Tongue (tissue), 2 donors: Measurements from ENCODE around the gene ACAP1. TPM values are rescaled to one million over a fixed set of nuclear protein-coding genes. Genes with fewer than 3 reads are reported as not detected.
"Not testable (repeated sequence)": the region's sequence is repeated elsewhere in the genome, so short reads cannot be mapped to it uniquely, and the experiment has no call there.

Experiments used
- DNase-seq: peaks from one replicate; pipeline ENCODE4 v3.0.0-alpha.2; 2015
- total RNA-seq: library from RNA; depleted of rRNA; stranded (reverse); fragments of >200 nt; gene quantifications from one replicate; pipeline ENCODE4 v1.2.3, GENCODE V29; 2014

Gene ACAP1
- total RNA-seq, 1 donor from 2014 or later = 1.7 TPM

- DNase-seq = no peak
Observed at GRCh38 chr17:7328840-7329373, 7.4 kb upstream of the ACAP1 start, which contains the start of gene NEURL4. TSS of gene NEURL4 (minus strand) at chr17:7329335. CDS start at chr17:7329312, 23 bp downstream.

GRCh38 chr17:7329374-7329996 lies 6.8 kb upstream of the ACAP1 start:
- peak; percentile 99 for DNase-seq

DNA sequence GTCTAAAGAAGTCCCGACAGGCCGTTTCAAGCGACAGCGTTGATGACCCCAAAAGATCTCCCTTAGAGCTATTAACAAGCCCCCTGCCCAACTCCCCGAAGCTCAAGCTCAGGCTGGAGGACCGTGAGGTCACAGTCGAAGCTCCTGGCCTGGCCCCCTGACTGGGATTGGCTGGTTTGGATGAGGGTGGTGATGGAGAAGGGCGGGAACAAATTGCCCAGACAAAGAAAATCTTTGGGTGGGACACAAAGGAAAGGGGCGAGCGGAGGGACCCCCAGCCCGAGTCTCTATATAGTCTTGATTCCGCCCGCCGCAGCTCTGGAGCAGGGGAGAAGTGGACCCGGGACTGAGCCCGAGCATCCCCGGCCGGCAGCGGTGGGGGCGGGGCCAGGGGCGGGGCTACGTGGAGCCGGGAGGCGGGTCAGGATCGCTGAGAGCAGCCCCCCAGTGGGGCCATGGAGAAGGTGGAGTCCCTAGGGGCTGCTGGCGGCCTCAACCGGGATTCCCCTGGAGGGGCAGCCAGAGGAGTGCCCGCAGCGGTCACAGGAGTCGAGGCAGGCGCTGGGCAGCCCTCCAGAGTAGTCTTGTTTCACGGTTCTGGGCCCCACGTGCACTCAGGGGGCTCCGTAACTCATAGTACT lies 6.2 kb upstream of the ACAP1 start:
- peak; percentile 94 for DNase-seq

GRCh38 chr17:7330638-7331015 lies 5.7 kb upstream of the ACAP1 start:
- DNase-seq = no peak

GRCh38 chr17:7332111-7332510 lies 4.2 kb upstream of the ACAP1 start:
- no peak for DNase-seq

- not testable (repeated sequence) for DNase-seq
Observed at GRCh38 chr17:7332600-7333069, 3.7 kb upstream of the ACAP1 start.

- no peak for DNase-seq
Observed at GRCh38 chr17:7334938-7335538, 1.3 kb upstream of the ACAP1 start.

GRCh38 chr17:7335765-7336164 lies 564 bp upstream of the ACAP1 start:
- not testable (repeated sequence) for DNase-seq

GRCh38 chr17:7337600-7337999 lies 1.3 kb downstream of the ACAP1 start:
- DNase-seq = not testable (repeated sequence)

DNA sequence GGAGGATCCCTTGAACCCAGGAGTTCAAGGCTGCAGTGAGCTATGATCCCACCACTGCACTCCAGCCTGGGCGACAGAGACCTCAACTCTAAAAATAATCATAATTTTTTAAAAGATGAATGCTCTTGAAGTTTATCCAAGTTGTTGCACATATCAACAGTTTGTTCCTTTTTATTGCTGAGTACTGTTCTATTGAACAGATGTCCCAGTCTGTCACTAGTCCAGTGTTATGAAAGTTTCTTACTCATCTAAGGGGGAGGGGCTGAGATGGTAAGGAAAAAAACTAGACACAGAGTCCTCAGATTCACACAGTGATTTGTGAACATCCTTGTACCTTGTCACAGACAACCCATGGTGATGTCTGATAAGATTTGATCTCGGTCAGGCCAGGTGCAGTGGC lies 3.9 kb downstream of the ACAP1 start:
- no peak for DNase-seq

DNA sequence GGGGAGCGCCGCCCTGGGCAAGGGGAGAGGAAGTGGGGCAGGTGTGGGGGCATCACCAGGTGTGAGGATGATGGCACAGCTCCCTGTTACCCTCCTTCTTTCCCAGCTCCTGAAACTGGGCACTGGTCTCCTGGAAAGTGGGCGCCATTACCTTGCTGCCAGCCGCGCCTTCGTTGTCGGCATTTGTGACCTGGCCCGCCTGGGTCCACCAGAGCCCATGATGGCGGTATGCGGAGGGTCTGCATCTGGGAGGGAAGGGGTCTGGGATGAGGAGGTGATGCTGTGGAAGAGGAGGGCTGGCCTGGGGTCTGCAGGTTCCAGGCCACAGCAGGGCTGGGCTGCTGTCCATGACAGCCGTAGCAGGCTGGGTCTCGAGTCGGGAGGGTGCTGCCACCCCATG lies 5.5 kb downstream of the ACAP1 start:
- DNase-seq = no peak

GRCh38 chr17:7343250-7343649 lies 6.9 kb downstream of the ACAP1 start:
- DNase-seq = no peak

- DNase-seq = no peak
Observed at GRCh38 chr17:7346761-7347614, 10.7 kb downstream of the ACAP1 start.

DNA sequence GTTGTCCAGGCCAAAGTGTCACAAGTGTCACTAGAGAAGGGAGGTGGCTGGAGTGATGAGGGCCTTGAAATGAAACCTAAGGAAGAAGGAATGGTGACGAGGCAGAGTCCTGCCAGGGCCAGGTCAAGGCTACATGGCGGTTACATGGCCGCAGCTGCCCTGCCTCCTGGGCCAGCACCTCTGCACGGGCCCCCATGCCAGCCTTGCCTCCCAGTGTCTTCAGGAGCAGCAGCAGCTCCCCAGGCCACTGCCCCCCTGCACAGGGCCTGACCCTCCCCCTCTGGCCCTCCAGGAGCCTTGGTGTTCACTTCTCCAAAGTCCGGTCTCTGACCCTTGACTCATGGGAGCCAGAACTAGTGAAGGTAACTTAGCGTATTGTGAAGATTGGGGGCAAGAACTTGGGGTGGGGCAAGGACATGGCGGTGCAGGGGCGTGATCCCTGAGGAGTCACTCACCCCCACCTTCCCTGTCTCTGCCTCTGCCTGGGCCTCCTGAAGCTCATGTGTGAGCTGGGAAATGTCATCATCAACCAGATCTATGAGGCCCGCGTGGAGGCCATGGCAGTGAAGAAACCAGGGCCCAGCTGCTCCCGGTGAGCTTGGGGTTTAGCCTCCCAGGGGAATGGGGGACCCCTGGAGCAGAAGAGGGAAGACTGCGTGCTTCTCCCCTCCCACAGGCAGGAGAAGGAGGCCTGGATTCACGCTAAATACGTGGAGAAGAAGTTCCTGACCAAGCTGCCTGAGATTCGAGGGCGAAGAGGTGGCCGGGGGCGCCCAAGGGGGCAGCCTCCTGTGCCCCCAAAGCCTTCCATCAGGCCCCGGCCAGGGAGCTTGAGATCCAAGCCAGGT lies 11.5 kb downstream of the ACAP1 start:
- DNase-seq = no peak

DNA sequence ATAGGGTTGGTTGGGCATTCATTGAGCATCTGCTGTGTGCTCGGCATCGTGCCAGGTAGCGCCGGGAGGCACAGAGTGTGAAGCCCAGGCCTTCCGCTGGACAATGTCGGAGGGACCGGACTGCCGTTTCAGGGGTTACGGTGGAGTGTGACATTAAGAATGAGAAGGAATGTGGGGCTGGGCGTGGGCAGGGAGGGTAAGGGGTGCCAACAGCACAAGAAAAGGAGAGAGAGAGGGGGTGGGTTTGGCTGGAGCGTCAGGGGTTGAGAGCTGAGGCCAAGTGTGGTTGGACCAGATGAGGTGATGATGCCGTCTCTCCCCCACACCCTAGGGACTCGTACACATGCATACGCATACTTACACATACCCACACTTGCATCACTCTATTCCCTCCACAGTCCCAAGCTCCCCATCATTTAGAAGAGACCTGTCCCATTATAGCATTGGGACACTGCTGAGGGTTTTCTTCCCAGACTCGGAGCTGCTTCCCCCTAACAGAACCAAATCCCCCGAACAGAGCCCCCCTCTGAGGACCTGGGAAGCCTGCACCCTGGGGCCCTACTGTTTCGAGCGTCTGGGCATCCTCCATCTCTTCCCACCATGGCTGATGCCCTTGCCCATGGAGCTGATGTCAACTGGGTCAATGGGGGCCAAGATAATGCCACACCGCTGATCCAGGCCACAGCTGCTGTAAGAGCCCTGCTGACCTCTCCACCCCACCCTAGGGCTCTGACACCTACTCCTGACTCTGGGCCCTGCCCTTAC lies 12.3 kb downstream of the ACAP1 start:
- no peak for DNase-seq

DNA sequence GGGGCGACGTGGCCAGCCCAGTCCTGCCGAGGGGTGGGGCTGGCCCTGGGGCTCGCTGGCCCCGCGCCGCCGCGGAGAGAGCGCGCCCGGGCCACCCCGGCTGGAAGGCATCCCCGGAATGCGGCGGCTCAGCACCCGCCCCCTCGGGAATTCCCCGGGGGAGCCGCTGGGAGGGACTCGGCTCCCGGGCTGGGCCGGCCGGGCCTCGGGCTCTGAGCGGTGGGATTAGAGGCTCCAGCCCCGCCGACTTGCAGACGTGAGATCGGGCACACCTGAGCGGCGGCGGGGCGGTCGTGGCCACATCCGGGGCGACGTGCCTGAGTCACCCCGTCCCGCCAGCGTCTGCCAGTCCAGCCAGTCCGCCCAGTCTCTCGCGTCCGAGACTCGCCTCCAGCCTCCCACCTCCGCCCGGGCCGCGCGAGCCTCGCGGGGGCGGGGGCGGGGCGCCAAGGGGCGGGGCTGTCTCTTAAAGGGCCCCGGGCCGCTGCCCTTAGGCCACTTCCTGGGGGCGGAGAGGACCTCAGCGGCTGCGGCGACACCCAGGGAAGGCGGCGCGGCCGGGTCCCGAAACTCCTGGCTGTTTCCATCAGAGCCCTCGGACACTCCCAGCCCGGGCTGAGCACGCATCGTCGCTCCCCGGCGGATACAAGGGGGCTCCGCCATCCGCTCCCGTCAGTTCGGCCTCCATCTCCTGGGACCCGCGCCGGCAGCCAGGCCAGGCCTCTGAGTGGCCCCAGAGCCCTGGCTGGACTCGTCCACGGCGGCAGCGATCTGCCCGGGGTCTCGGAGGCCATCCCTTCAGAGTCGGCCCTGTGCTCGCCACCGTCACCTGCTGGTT lies 15.6 kb downstream of the ACAP1 start, which contains the start of gene KCTD11:
TSS of gene KCTD11 (plus strand) at position 498 of the 838 bp plus-strand sequence.
- DNase-seq = peak; percentile 90

DNA sequence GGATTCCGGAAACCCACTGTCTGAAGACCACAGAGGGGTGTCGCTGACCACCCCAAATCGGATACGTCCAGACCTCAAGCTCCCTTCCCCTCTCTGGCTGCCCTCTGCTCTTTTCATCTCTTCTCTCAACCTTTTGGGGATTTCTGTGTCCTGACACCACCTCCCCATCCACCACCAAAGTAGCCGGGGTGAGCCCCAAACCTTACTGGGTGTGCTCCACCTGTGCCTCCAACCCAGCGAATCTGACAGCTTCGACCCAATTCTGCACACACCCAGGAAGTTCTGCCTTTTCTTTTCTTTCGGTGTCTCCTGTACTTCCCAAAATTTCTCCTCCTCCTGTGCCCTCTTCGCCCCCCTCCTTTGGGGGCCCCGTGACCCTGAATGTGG lies 16.2 kb downstream of the ACAP1 start:
- DNase-seq = no peak

DNA sequence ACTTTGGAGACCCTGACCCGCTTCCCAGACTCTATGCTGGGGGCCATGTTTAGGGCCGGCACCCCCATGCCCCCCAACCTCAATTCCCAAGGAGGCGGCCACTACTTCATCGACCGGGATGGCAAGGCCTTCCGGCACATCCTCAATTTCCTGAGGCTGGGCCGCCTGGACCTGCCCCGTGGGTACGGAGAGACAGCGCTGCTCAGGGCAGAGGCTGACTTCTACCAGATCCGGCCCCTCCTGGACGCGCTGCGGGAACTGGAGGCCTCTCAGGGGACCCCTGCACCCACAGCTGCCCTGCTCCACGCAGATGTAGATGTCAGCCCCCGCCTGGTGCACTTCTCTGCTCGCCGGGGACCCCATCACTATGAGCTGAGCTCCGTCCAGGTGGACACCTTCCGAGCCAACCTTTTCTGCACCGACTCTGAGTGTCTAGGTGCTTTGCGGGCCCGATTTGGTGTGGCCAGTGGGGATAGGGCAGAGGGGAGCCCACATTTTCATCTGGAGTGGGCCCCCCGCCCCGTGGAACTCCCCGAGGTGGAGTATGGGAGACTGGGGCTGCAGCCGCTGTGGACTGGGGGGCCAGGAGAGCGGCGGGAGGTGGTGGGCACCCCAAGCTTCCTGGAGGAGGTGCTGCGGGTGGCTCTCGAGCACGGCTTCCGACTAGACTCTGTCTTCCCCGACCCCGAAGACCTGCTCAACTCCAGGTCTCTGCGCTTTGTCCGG lies 16.7 kb downstream of the ACAP1 start:
- no peak for DNase-seq
